GM19397 (cell line): ENCODE results near the gene TENM4.

Experiments
- ATAC-seq: cut with Tn5 transposase; IDR thresholded peaks from one replicate; pipeline ENCODE4 v1.9.1; 2021; ENCODE audit warnings: mild to moderate bottlenecking, moderate library complexity; ENCODE audit not compliant: unreplicated experiment

TENM4 gene

GRCh38 chr11:78782725-78783124, 658.1 kb downstream of the TENM4 start:
- ATAC-seq: no peak

- ATAC-seq: no peak
Observed at GRCh38 chr11:78780889-78781288, 659.9 kb downstream of the TENM4 start.

DNA sequence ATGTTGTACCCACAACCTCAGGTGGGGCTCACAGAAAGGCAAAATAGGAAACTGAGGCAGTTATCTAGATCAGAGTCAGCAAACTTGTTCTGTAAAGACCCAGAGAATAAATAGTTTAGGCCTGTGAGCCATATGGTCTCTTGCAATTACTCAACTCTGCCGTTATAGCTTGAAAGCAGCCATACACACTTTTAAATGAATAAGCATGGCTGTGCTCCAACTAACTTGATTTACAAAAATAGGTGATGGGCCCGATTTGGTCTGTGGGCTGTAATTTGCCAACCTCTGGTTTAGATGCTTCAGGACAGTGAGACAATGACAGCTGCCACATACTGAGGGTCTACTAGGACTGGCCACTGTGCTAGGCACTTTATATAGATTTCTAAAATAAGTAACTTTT, 667.3 kb downstream of the TENM4 start:
- ATAC-seq: no peak

GRCh38 chr11:78773077-78773476, 667.8 kb downstream of the TENM4 start:
- no peak for ATAC-seq

DNA sequence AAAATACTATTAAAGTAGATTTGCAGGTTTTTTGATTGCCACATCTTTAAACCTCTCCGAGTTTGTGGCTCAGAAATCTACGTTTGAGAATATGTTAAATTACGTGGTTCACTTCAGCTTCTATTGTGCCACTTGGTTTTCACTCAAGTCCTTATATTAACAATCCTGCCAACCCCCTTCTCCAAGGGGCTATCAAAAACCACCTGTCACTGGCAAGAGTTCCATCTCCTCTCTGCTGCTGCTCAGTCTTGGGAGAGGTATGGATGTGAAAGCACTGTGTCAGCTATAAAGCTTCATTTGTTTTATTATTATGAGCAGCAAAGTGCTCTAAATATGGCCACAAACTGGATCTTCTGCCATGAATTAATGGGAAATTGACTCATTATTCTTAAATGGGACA, 668.6 kb downstream of the TENM4 start:
- ATAC-seq: no peak

- no peak for ATAC-seq
Observed at GRCh38 chr11:78770931-78771330, 669.9 kb downstream of the TENM4 start.

GRCh38 chr11:78768971-78769370, 671.9 kb downstream of the TENM4 start:
- ATAC-seq: no peak

- ATAC-seq: no peak
Observed at GRCh38 chr11:78768345-78768744, 672.5 kb downstream of the TENM4 start.

- no peak for ATAC-seq
Observed at GRCh38 chr11:78767027-78767932, 673.5 kb downstream of the TENM4 start.

GRCh38 chr11:78764946-78765345, 675.9 kb downstream of the TENM4 start:
- ATAC-seq: no peak

- ATAC-seq: no peak
Observed at GRCh38 chr11:78763664-78764063, 677.2 kb downstream of the TENM4 start.

- ATAC-seq: no peak
Observed at GRCh38 chr11:78762105-78762504, 678.7 kb downstream of the TENM4 start.

DNA sequence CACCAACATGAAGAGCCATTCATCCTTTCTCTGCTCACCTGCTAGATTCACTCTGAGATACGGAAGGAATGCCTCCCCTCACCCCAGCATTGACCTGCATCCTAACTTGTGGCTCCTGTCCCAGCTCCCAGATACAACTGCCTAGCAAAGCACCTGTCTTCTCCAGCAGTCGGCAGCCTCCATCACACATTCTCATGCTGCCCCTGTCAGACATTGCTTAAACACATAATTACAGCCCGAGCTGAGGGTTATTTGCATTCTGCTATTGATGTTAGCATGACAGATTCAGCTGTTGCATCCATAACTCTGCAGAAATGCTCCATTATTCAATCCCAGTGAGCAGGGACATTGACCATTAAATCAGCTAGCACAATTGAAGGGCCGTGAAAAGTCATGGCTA, 681.8 kb downstream of the TENM4 start:
- ATAC-seq: no peak

DNA sequence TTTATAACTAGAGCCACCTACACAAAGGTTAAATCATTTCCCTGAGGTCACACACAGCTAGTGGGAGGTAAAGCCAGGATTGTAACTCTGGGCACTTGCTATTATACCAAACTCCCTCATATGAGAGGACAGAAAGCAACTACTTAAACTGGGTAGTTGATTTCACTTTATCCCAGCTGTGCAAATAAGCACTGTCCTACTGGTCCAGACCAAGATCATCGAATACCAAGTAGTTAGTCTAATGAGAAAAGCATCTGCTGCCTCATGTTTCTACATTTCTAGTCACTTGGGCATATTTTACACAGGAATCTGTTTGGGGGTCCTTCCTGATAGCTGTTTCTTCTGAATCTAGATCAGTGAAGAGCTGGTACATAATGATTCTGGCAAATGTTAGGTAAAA, 687.5 kb downstream of the TENM4 start:
- no peak for ATAC-seq

GRCh38 chr11:78752494-78752893, 688.3 kb downstream of the TENM4 start:
- ATAC-seq: no peak

GRCh38 chr11:78748918-78749690, 691.7 kb downstream of the TENM4 start:
- no peak for ATAC-seq

DNA sequence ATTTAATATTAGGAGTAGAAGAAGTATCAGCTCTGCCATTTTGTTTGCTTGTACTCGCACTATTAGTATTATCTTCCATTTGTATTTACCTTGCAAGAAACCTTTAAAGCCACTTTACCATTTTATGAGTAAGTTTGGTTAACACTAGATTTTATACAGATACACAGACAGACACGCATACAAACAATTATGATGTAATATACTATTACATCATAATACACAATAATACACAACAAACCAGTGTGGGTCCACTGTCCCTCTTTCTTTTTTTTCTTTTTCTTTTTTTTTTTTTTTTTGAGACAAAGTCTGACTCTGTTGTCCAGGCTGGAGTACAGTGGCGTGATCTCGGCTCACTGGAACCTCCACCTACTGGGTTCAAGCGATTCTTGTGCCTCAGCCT, 695.9 kb downstream of the TENM4 start:
- ATAC-seq: no peak

DNA sequence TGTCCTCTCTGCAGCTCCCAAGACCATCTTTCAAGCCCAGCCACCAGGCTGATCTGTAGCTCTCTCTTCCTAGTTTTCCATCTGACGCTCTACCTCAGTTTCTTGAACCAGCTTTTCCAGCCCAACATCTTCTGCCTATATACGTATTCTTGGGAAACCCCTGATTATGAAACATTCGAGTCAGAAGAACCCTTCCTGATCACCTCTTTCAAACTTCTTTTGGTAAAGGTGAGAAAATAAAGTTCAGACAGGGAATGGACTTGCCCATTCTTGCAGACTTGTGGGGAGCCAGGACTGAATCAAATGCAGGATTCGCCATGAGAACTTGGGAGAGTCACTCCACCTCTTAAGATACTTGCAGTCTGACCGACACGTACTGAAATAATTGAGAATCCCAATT, 696.6 kb downstream of the TENM4 start:
- ATAC-seq: no peak

DNA sequence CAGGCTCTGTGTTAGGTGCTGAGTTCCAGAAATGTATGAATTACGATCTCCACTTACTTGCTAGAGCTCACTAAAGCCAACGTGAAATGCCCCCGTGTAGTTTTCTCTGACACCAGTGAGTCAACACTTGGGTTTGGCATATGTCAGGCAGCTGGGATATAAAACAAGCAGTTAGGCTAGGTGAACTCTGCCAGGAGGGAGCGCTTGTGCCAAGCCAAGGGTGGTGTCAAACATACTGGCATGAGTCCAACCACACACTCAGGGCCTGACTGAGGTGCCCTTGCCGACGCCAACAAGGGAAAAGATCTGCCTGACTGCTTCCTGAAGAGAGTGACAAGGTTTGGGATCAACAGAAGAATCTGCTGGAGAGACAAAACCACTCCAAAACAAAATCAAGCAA, 698.4 kb downstream of the TENM4 start:
- ATAC-seq: no peak

GRCh38 chr11:78741741-78742140, 699.1 kb downstream of the TENM4 start:
- no peak for ATAC-seq

GRCh38 chr11:78740199-78741071, 700.4 kb downstream of the TENM4 start:
- ATAC-seq: no peak
